Measurements from ENCODE around the gene UQCRFS1.
A peak's percentile ranks its signal among the peaks of the same experiment; 100 is the strongest.
"Not testable (repeated sequence)": the region's sequence is repeated elsewhere in the genome, so short reads cannot be mapped to it uniquely, and the experiment has no call there.

UQCRFS1 gene

DNA sequence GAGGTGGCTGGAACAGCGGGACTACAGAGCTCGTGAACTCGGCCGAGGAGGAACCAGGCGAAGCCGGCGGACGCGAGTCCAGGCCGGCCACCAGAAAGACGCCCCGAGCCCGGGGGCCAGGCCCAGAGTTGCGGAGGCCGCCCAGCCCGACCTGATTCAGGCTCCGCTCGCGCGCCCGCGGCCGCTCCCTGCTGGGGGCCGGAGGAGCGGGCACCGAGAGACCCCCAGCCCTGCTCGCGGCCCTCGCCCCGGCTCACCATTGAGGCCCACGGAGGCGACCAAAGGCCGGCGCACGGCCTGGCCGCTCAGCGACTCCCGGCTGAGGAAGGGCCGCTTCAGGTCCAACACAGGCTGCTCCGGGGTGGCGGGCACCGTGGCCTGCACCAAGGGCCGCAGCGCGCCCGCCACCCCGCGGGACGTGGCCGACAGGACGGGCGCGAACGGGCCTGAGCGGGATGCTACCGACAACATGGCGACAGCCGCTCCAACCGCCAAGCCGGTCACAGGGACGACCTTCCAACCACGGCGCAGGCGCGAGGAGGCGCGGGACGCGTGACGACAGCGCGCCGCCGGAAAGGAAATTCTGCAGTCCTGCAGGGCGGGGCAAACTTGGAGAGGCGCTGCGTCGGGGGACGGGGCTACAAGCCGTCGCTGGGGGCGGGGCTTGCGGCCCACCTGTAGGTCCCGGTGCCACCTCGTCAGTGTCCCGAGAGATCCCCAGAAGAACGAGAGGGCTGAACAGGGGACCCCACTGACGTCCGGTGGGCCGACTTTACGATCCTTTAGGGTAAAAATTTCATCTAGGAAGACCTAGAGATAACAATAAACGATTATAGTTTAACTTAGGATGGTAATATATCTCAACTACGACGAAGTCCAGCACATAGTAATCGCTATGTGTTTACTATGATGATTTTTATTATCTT lies at the start of gene UQCRFS1:
Gene UQCRFS1, minus strand, starts transcription at position 504 of the 926 bp plus-strand sequence. Its CDS starts 33 bp downstream, at position 471.
- DNase-seq (ENCODE audit: low read depth, low spot score): peak; percentile 71
- peak within 1 kb of the TSS; percentile 72 for H3K4me3 ChIP-seq (ENCODE audit: low read length)
- no peaks in the 10 kb centered on the region for H3K4me1 ChIP-seq (ENCODE audit: control insufficient read depth, insufficient read depth, low read length)
- no peak within 1 kb of the TSS for H3K27ac ChIP-seq (ENCODE audit: low read length)
- no peaks in the 10 kb centered on the region for H3K36me3 ChIP-seq (ENCODE audit: control insufficient read depth, insufficient read depth, low read length)
- no peaks in the 10 kb centered on the region for H3K27me3 ChIP-seq (ENCODE audit: control insufficient read depth, insufficient read depth, low read length)
- no CpG with 5 or more reads among the region's 95 CpGs for WGBS (ENCODE audit: insufficient coverage, insufficient read length)
- no peaks in the 10 kb centered on the region for H3K9me3 ChIP-seq (ENCODE audit: control insufficient read depth, insufficient read depth, low read length)

- WGBS (ENCODE audit: insufficient coverage, insufficient read length): no CpG with 5 or more reads among the region's 2 CpGs
- DNase-seq (ENCODE audit: low read depth, low spot score): no peak
- no peak overlapping the region for H3K4me3 ChIP-seq (ENCODE audit: low read length)
- no peaks in the 10 kb centered on the region for H3K9me3 ChIP-seq (ENCODE audit: control insufficient read depth, insufficient read depth, low read length)
- H3K27me3 ChIP-seq (ENCODE audit: control insufficient read depth, insufficient read depth, low read length): no peaks in the 10 kb centered on the region
- no peaks in the 10 kb centered on the region for H3K36me3 ChIP-seq (ENCODE audit: control insufficient read depth, insufficient read depth, low read length)
- no peaks in the 10 kb centered on the region for H3K4me1 ChIP-seq (ENCODE audit: control insufficient read depth, insufficient read depth, low read length)
- no peak overlapping the region for H3K27ac ChIP-seq (ENCODE audit: low read length)
Measured at GRCh38 chr19:29262085-29262484, 49.1 kb upstream of the UQCRFS1 start.

GRCh38 chr19:29260477-29261317 lies 47.7 kb upstream of the UQCRFS1 start:
- no peaks in the 10 kb centered on the region for H3K27me3 ChIP-seq (ENCODE audit: control insufficient read depth, insufficient read depth, low read length)

DNA sequence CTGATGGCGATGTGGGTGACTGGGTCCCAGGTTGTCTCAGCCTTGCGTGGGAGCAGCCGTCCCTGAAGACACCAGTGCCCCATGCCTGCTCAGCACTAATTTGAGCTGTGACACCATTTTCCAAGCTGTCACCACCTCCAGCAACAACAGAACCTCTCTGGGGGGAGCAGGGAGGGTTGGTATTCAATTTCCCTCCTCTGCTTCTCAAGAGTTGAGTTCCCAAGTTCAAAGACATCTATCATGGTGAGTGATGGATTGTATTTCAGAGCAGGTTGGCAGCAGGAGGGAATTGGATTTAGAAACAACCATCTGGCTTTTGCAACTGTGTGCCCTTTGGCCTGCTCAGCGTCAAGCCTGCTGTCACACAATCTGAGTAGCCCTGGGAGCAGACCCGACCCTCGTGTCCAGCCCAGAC lies 46.9 kb upstream of the UQCRFS1 start:
- no peak for DNase-seq (ENCODE audit: low read depth, low spot score)
- Histone ChIP-seq H3K27me3 (ENCODE audit: control insufficient read depth, insufficient read depth, low read length) (no peaks in the 10 kb centered on the region), H3K9me3 (ENCODE audit: control insufficient read depth, insufficient read depth, low read length) (no peaks in the 10 kb centered on the region), H3K4me1 (ENCODE audit: control insufficient read depth, insufficient read depth, low read length) (no peaks in the 10 kb centered on the region), H3K4me3 (ENCODE audit: low read length) (no peak overlapping the region), H3K27ac (ENCODE audit: low read length) (no peak overlapping the region), H3K36me3 (ENCODE audit: control insufficient read depth, insufficient read depth, low read length) (no peaks in the 10 kb centered on the region)
- WGBS (ENCODE audit: insufficient coverage, insufficient read length): no CpG with 5 or more reads among the region's 6 CpGs

More at GRCh38 chr19:29260477-29261317, 47.7 kb upstream of the UQCRFS1 start:
- DNase-seq (ENCODE audit: low read depth, low spot score): no peak
- Histone ChIP-seq H3K4me1 (ENCODE audit: control insufficient read depth, insufficient read depth, low read length) (no peaks in the 10 kb centered on the region), H3K4me3 (ENCODE audit: low read length) (no peak overlapping the region), H3K9me3 (ENCODE audit: control insufficient read depth, insufficient read depth, low read length) (no peaks in the 10 kb centered on the region), H3K36me3 (ENCODE audit: control insufficient read depth, insufficient read depth, low read length) (no peaks in the 10 kb centered on the region), H3K27ac (ENCODE audit: low read length) (no peak overlapping the region)
- WGBS (ENCODE audit: insufficient coverage, insufficient read length): no CpG with 5 or more reads among the region's 5 CpGs

GRCh38 chr19:29259153-29259552 lies 46.2 kb upstream of the UQCRFS1 start:
- no peak for DNase-seq (ENCODE audit: low read depth, low spot score)
- no CpG with 5 or more reads among the region's 3 CpGs for WGBS (ENCODE audit: insufficient coverage, insufficient read length)

GRCh38 chr19:29256516-29256915 lies 43.6 kb upstream of the UQCRFS1 start:
- Histone ChIP-seq H3K9me3 (ENCODE audit: control insufficient read depth, insufficient read depth, low read length) (no peaks in the 10 kb centered on the region), H3K36me3 (ENCODE audit: control insufficient read depth, insufficient read depth, low read length) (no peaks in the 10 kb centered on the region), H3K4me3 (ENCODE audit: low read length) (no peak overlapping the region), H3K4me1 (ENCODE audit: control insufficient read depth, insufficient read depth, low read length) (no peaks in the 10 kb centered on the region), H3K27ac (ENCODE audit: low read length) (no peak overlapping the region), H3K27me3 (ENCODE audit: control insufficient read depth, insufficient read depth, low read length) (no peaks in the 10 kb centered on the region)
- WGBS (ENCODE audit: insufficient coverage, insufficient read length): no CpG with 5 or more reads among the region's 2 CpGs
- no peak for DNase-seq (ENCODE audit: low read depth, low spot score)

More at GRCh38 chr19:29259153-29259552, 46.2 kb upstream of the UQCRFS1 start:
- no peak overlapping the region for H3K27ac ChIP-seq (ENCODE audit: low read length)
- H3K27me3 ChIP-seq (ENCODE audit: control insufficient read depth, insufficient read depth, low read length): no peaks in the 10 kb centered on the region
- H3K36me3 ChIP-seq (ENCODE audit: control insufficient read depth, insufficient read depth, low read length): no peaks in the 10 kb centered on the region
- H3K4me3 ChIP-seq (ENCODE audit: low read length): no peak overlapping the region
- H3K9me3 ChIP-seq (ENCODE audit: control insufficient read depth, insufficient read depth, low read length): no peaks in the 10 kb centered on the region
- no peaks in the 10 kb centered on the region for H3K4me1 ChIP-seq (ENCODE audit: control insufficient read depth, insufficient read depth, low read length)

GRCh38 chr19:29255912-29256311 lies 43.0 kb upstream of the UQCRFS1 start:
- Histone ChIP-seq H3K27ac (ENCODE audit: low read length) (no peak overlapping the region), H3K9me3 (ENCODE audit: control insufficient read depth, insufficient read depth, low read length) (no peaks in the 10 kb centered on the region), H3K27me3 (ENCODE audit: control insufficient read depth, insufficient read depth, low read length) (no peaks in the 10 kb centered on the region), H3K36me3 (ENCODE audit: control insufficient read depth, insufficient read depth, low read length) (no peaks in the 10 kb centered on the region), H3K4me1 (ENCODE audit: control insufficient read depth, insufficient read depth, low read length) (no peaks in the 10 kb centered on the region), H3K4me3 (ENCODE audit: low read length) (no peak overlapping the region)
- WGBS (ENCODE audit: insufficient coverage, insufficient read length): no CpG with 5 or more reads among the region's 8 CpGs
- no peak for DNase-seq (ENCODE audit: low read depth, low spot score)

- no peaks in the 10 kb centered on the region for H3K4me1 ChIP-seq (ENCODE audit: control insufficient read depth, insufficient read depth, low read length)
- H3K27me3 ChIP-seq (ENCODE audit: control insufficient read depth, insufficient read depth, low read length): no peaks in the 10 kb centered on the region
- H3K4me3 ChIP-seq (ENCODE audit: low read length): no peak overlapping the region
- H3K27ac ChIP-seq (ENCODE audit: low read length): no peak overlapping the region
- no CpG with 5 or more reads among the region's 9 CpGs for WGBS (ENCODE audit: insufficient coverage, insufficient read length)
- DNase-seq (ENCODE audit: low read depth, low spot score): no peak
- H3K36me3 ChIP-seq (ENCODE audit: control insufficient read depth, insufficient read depth, low read length): no peaks in the 10 kb centered on the region
- no peaks in the 10 kb centered on the region for H3K9me3 ChIP-seq (ENCODE audit: control insufficient read depth, insufficient read depth, low read length)
Measured at GRCh38 chr19:29255006-29255405, 42.1 kb upstream of the UQCRFS1 start.

GRCh38 chr19:29249798-29250197 lies 36.8 kb upstream of the UQCRFS1 start:
- not testable (repeated sequence) for H3K36me3 ChIP-seq (ENCODE audit: control insufficient read depth, insufficient read depth, low read length); H3K27me3 ChIP-seq (ENCODE audit: control insufficient read depth, insufficient read depth, low read length); H3K27ac ChIP-seq (ENCODE audit: low read length); H3K4me1 ChIP-seq (ENCODE audit: control insufficient read depth, insufficient read depth, low read length); DNase-seq (ENCODE audit: low read depth, low spot score); H3K9me3 ChIP-seq (ENCODE audit: control insufficient read depth, insufficient read depth, low read length); H3K4me3 ChIP-seq (ENCODE audit: low read length)
- no CpG with 5 or more reads among the region's 3 CpGs for WGBS (ENCODE audit: insufficient coverage, insufficient read length)

DNA sequence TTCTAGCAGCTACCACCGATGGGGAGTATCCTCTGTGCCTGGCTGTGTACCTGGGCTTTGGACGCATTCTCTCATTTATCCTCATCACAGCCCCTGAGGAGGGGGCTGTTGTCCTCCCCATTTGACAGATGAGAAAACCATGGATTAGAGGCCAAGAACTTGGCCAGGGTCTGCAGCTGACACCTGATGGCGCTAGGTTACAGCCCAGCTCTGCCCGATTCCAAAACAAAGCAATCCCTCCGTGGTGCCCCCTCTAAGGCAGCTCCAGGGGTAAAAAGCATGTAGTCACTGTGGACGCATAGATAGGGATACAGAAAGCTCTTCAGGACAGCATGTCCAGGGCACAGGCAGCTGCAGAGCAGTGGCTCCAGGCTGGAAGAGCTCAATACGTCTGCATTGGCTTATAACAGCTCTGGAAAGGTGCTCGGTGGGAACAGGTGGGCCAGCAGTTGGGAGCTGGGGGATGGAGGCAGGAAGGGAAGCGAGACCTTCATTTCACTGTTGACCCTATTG lies 35.4 kb upstream of the UQCRFS1 start:
- no peak overlapping the region for H3K4me3 ChIP-seq (ENCODE audit: low read length)
- no peak overlapping the region for H3K27ac ChIP-seq (ENCODE audit: low read length)
- H3K4me1 ChIP-seq (ENCODE audit: control insufficient read depth, insufficient read depth, low read length): 0 out of 2 replicates have a peak, but pooled peaks cover 1% of the 10 kb centered on the region
- WGBS (ENCODE audit: insufficient coverage, insufficient read length): no CpG with 5 or more reads among the region's 9 CpGs
- no peaks in the 10 kb centered on the region for H3K27me3 ChIP-seq (ENCODE audit: control insufficient read depth, insufficient read depth, low read length)
- H3K36me3 ChIP-seq (ENCODE audit: control insufficient read depth, insufficient read depth, low read length): no peaks in the 10 kb centered on the region
- no peaks in the 10 kb centered on the region for H3K9me3 ChIP-seq (ENCODE audit: control insufficient read depth, insufficient read depth, low read length)
- DNase-seq (ENCODE audit: low read depth, low spot score): no peak

All from iPS DF 6.9 (cell line).